Measurements from ENCODE around the gene SPATA3. TPM values are rescaled to one million over a fixed set of nuclear protein-coding genes. Genes with fewer than 3 reads are reported as not detected.

SPATA3 gene
- total and polyA plus RNA-seq, 2 experiments from 2014 or later, result not detected

DNA sequence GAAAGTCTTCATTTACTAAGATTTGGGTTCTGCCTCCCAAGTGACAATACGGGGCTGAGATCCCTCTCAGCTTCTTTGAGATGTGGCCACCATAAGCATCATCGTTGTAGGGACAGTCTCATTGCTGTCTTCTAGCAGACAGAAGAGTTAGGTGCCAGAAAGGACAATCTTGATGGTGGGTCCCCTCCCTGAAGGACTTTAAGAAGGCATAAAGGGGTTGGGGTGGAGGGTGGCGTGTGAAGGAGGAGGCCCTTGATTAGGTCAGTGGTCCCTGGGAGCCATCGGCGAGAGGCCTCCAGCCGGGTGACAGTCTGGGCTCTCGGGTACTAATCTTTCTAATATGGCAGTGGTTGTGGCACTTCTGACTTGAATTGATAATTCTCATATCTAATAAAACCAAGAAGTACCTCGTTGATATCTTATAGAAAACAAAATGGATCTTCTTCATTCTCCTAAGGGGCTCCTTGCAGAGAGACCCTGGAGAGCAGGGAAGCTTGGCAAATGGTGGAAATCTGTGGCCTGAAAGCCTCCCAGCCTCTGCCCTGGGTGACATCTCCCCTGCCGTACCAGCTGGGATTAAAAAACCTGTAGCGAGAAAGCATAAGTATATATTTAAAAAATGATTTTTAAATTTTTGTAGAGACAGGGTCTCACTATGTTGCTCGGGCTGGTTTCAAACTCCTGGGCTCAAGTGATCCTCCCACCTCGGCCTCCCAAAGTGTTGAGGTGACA lies 53.5 kb downstream of the SPATA3 start:
- Histone ChIP-seq H3K36me3 (no peaks in the 10 kb centered on the region), H3K27ac (no peak overlapping the region), H3K4me1 (ENCODE audit: low read depth) (no peaks in the 10 kb centered on the region), H3K27me3 (no peaks in the 10 kb centered on the region), H3K9me3 (ENCODE audit: low read depth) (no peaks in the 10 kb centered on the region), H3K4me3 (no peak overlapping the region)
- TF ChIP-seq, protein P1, sequence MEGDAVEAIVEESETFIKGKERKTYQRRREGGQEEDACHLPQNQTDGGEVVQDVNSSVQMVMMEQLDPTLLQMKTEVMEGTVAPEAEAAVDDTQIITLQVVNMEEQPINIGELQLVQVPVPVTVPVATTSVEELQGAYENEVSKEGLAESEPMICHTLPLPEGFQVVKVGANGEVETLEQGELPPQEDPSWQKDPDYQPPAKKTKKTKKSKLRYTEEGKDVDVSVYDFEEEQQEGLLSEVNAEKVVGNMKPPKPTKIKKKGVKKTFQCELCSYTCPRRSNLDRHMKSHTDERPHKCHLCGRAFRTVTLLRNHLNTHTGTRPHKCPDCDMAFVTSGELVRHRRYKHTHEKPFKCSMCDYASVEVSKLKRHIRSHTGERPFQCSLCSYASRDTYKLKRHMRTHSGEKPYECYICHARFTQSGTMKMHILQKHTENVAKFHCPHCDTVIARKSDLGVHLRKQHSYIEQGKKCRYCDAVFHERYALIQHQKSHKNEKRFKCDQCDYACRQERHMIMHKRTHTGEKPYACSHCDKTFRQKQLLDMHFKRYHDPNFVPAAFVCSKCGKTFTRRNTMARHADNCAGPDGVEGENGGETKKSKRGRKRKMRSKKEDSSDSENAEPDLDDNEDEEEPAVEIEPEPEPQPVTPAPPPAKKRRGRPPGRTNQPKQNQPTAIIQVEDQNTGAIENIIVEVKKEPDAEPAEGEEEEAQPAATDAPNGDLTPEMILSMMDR (IDR thresholded peaks at IDR 0.05; ENCODE audit: low read depth, low read length), result no peak
- DNase-seq (ENCODE audit: low read depth in 1 of 2, low spot score in 1 of 2), result no peak

DNA sequence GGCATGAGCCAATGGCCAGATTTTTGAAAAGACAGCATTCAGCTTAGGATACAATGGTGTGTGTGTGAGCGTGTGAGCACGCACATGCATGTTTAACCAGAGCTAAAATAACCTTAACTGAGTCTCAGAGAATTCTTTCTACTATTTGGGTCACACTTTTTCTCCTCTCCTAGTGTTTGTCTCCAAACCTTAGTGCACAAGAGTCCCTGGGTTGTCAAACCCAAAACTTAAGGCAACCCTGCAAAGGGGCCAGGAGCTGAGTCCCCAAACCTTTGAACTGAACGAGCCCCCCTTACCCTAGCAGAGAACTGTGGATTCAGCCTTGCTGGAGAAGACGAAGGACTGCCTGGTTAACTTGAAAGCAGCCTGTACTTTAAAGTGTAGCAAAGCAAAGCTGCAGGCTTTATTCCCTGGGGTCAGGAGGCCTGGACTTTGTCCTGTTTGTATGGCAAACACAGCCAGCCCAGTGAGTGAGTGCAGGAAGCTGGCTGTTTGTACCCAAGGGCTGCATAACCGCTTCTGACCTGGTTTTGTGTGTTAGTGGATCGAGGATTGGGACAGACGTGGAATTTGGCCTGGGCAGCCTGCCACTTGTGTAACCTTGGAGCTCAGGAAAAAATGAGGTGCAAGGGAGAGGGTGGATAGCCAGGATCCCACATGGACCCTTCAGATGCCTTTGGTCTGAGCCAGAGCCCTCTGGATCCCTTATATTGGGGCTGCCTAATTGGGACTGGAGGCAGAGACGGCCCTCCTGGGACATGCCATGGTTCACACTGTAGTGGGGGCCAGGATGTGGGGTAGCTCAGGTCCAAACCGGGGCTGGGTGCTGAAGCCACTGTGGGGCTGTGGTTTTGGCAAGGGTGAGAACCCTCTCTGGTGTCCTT lies 54.3 kb downstream of the SPATA3 start:
- H3K9me3 ChIP-seq (ENCODE audit: low read depth), result no peaks in the 10 kb centered on the region
- H3K4me3 ChIP-seq, result no peak overlapping the region
- TF ChIP-seq, protein P1 (IDR thresholded peaks at IDR 0.05; ENCODE audit: low read depth, low read length), result no peak
- peak; percentile 9 to 23 for DNase-seq (ENCODE audit: low read depth in 1 of 2, low spot score in 1 of 2)
- H3K27ac ChIP-seq, result no peak overlapping the region
- H3K27me3 ChIP-seq, result no peaks in the 10 kb centered on the region
- no peaks in the 10 kb centered on the region for H3K4me1 ChIP-seq (ENCODE audit: low read depth)
- no peaks in the 10 kb centered on the region for H3K36me3 ChIP-seq

DNA sequence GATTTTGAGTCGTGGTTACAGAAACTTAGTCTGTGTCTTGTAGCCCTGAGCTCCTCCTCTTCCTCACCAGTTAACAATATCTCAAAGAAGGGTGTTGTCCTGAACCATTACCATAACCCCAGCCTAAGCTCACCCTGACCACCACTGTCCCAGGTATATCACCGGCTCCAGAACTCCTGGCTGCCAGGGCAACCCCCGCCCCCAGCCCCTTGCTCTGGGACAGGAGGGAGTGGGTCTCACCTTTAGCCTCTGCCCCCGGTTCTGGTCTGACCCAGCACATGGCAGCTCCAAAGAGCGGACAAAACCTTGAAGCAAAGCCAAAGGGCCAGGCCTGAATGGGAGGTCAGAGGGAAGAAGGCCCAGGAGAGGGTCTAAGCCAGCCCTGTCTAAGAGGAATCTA lies 55.2 kb downstream of the SPATA3 start:
- Histone ChIP-seq H3K9me3 (ENCODE audit: low read depth) (no peaks in the 10 kb centered on the region), H3K36me3 (no peaks in the 10 kb centered on the region), H3K4me3 (no peak overlapping the region), H3K27ac (no peak overlapping the region), H3K4me1 (ENCODE audit: low read depth) (no peaks in the 10 kb centered on the region), H3K27me3 (no peaks in the 10 kb centered on the region)
- TF ChIP-seq, protein P1 (IDR thresholded peaks at IDR 0.05; ENCODE audit: low read depth, low read length), result no peak
- DNase-seq (ENCODE audit: low read depth in 1 of 2, low spot score in 1 of 2), result no peak

DNA sequence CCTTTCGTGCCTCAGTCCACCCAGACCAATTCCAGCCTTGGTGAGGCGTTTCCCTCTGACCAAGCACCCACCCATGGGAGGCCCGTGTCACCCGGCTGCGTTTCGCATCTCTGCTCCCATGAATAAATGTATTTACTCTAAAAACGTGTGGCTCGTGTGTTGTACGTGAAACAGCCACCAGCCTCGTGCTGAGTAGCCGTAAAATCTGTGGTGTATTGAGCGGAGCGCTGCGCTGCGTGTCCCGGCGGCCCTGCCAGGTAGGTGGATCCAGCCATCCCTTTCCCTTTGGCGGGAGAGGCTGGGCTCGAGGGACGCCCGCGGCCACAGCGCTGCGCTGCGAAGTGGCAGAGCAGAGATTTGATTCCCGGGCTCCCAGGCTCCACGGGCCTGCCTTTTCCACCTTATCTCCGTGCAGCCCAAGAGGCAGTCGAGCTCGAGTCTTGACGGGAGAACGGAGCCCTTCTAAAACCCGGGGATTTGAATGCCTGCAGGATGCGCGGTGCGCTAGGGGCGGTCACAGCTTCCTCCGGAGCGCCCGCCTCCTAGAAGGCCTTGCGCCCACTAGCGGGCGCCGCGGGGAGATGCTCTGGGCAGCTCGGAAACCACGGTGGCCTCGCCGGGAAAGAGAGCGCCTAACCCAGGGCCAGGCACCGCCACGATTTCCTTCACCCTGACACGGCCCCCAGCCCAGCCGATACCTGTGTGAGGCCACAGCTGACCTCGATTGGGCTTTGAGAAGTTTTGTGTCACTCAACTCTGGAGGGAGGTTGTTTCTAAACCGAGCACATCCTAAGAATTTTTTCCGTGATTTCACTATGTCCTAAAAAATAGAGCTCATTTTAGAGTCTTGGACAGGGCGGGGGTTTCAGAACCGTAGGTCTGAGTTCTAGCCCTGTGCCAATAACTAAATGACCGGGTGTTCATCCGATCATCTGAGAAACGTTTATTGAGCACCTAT lies 56.9 kb downstream of the SPATA3 start:
- H3K27me3 ChIP-seq, result no peaks in the 10 kb centered on the region
- DNase-seq (ENCODE audit: low read depth in 1 of 2, low spot score in 1 of 2), result peak; percentile 88 to 90
- TF ChIP-seq, protein P1 (IDR thresholded peaks at IDR 0.05; ENCODE audit: low read depth, low read length), result peak; percentile 97

DNA sequence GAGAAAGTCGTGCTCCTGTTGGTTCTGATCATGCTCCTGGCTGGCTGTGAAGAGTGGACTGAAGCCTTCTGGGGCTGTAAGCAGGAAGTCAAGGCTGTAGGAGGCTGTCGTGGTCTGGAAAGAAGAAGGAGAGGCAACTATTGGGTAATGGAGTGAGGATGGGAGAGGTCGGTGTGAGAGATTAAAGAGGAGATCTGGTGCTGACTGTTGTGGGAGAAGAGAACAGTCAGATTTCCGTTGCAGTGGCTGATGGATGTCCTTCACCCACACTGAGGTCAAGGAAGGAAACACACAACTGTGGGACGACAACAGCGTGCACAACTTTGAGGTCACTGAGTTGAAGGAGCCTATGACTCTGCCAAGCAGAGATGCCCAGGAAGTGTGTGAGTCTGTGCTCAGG lies 57.9 kb downstream of the SPATA3 start:
- no peak for DNase-seq (ENCODE audit: low read depth in 1 of 2, low spot score in 1 of 2)
- TF ChIP-seq, protein P1 (IDR thresholded peaks at IDR 0.05; ENCODE audit: low read depth, low read length), result no peak
- H3K27me3 ChIP-seq, result no peaks in the 10 kb centered on the region
- peaks cover 13% of the 10 kb centered on the region for H3K4me1 ChIP-seq (ENCODE audit: low read depth)
- no peaks in the 10 kb centered on the region for H3K36me3 ChIP-seq
- H3K4me3 ChIP-seq, result no peak overlapping the region
- H3K27ac ChIP-seq, result no peak overlapping the region
- no peaks in the 10 kb centered on the region for H3K9me3 ChIP-seq (ENCODE audit: low read depth)

More for the DNA sequence above, 56.9 kb downstream of the SPATA3 start:
- Histone ChIP-seq H3K36me3 (no peaks in the 10 kb centered on the region), H3K27ac (no peak overlapping the region), H3K4me1 (ENCODE audit: low read depth) (peaks cover 3% of the 10 kb centered on the region), H3K9me3 (ENCODE audit: low read depth) (no peaks in the 10 kb centered on the region), H3K4me3 (peak overlapping the region; percentile 25)

Data from cardiac muscle cell (in vitro differentiated cells and primary cell).